Activated T-cell treated with anti-CD3 and anti-CD28 coated beads for 48 hours (primary cell): Measurements from ENCODE around the gene VCY.
"Not testable (repeated sequence)": the region's sequence is repeated elsewhere in the genome, so short reads cannot be mapped to it uniquely, and the experiment has no call there.

ENCODE experiments used
- DNase-seq: peaks from one replicate; pipeline ENCODE4 v3.0.0-alpha.2; 2020; ENCODE audit warnings: low read depth

VCY gene

DNA sequence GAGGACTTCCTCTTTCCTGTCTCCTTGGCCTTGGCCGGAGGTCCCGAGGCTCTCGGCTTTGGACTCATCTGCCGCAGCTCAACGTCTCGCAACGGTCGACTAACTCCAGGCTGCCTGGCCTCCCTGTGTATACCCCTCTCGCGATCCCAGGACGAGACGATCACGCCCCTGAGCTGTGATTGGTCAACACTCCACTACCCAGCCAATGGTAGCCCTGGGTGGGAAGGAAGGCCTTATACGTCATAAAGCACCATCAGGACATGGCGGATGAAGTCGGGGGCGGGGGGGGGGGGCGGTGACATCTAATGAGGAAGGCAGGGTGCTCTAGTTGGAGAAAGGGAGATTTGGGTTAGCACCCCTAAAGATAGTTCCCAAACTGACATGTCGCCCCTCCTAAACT is at the start of gene VCY:
TSS of gene VCY (minus strand) at position 101 of the 400 bp plus-strand sequence. CDS start at position 68, 33 bp downstream.
- not testable (repeated sequence) for DNase-seq

DNA sequence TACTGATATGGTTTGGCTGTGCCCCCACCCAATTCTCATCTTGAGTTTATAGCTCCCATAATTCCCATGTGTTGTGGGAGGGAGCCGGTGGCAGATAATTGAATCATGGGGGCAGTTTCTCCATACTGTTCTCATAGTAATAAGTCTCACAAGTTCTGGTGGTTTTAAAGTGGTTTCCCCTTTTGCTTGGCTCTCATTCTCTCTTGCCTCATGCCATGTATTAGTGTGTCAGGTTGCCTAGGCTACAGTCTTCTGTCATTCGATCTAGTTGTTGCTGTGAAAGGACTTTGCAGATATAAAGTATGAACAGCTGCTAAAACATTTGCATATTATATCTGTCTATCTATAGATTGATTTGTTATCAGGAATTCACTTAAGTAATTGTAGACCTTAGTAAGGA is 44.1 kb upstream of the VCY start:
- not testable (repeated sequence) for DNase-seq

DNA sequence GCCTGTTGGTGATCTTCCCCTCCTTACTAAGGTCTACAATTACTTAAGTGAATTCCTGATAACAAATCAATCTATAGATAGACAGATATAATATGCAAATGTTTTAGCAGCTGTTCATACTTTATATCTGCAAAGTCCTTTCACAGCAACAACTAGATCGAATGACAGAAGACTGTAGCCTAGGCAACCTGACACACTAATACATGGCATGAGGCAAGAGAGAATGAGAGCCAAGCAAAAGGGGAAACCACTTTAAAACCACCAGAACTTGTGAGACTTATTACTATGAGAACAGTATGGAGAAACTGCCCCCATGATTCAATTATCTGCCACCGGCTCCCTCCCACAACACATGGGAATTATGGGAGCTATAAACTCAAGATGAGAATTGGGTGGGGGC is 25.6 kb upstream of the VCY start:
- DNase-seq, result not testable (repeated sequence)

DNA sequence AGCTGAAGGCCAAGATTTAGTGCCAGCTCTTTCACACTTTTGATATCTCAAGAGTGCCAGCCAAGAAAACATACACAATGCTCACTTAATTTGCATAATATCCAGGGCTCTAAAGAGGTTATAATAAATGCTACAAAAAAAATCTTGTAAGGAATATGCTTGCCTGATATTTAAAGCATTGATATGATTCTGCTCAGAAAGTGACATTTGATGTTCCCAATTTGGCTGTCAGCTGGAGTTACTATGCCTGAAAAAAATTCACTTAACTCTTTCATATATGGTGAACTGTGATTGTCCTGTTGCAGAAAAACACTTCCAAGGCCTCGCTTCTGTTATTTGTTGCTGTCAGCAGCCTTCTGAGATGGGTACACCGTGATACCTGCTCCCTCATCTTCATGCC is 43.9 kb downstream of the VCY start:
- not testable (repeated sequence) for DNase-seq
